Measurements from ENCODE around the gene KHDC3L.
"Not testable (repeated sequence)": the region's sequence is repeated elsewhere in the genome, so short reads cannot be mapped to it uniquely, and the experiment has no call there.

The KHDC3L gene

DNA sequence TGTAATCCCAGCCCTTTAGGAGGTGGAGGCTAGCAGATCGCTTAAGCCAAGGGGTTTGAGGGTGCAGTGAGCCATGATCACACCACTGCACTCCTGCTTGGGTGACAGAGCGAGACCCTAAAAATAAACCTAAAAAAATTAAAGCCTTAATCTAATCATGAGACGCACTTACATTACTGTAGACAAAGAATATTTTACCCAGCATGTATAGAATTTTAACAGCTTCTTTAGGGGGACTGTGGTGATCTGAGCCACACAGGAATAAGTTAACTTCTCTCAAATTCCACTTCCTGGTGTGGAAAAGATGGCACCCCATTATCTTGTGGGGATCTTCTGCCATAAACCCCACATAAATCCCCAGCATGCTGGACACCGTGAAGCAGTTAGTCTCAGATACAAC lies 9.5 kb downstream of the KHDC3L start:
- FAIRE-seq = no peak

DNA sequence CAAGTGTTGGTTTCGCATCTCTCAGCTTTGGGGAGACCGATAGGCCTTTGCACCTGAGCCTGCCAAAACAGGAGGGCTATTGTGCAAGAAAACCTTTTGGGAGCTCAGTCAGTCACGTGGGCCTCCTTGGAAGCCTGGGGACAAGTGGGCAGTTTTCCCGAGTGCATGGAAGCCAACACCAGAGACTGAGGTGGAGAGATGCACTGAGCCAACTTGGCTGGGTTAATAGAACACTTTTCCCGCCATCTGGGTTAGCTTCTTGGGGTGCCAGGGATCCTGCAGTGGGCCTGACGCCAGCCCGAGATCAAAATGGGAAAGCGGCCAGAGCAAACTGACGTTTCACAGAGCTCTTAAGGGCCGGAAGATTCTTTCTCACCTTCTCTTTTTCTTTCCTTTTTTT lies 10.1 kb downstream of the KHDC3L start:
- FAIRE-seq = no peak

DNA sequence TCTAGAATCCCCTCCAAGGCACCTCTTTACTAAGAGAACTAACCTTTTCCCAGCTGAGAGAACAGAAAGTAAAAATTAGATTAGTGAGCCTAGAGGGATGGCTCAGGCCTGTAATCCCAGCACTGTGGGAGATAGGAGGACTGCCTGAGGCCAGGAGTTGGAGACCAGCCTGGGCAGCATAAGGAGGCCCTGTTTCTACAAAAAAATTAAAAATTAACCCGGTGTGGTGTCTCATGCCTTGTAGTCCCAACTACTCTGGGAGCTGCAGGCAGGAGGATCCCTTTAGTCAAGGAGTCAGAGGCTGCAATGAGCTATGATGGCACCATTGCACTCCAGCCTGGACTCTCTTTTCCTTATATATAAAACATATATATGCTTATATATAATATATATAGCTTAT lies 12.8 kb downstream of the KHDC3L start:
- no peak for FAIRE-seq

DNA sequence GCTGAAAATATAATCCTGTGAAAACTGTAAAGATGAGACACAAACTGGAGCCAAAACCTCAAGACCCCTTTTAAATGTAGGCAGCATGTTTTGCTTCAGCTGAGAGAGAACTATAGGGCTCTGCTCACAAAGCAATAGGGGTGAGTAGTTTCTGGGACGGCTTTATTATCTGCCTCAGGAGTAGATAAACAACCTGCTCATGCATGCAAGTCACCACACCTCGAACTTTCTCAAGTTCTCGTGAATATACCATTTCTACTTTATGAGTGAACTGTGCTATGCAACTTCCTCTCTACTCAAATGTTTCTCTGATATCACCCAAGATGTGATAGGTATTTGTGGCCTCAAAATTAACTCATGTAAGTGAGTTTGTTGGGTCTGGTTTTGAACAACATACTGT lies 14.8 kb downstream of the KHDC3L start:
- FAIRE-seq = no peak

DNA sequence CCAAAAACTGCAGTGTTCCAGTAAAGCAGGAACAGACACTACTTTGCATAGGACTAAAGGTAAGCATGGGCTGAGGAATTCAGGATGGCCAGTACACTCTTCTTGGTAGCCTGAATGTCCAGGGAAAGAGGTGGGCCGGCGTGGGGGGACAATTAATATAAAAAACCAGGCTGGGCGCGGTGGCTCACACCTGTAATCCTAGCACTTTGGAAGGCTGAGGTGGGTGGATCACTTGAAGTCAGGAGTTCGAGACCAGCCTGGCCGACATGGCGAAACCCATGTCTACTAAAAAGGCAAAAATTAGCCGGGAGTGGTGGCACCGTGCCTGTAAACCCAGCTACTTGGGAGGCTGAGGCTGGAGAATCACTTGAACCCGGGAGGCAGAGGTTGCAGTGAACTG lies 19.1 kb downstream of the KHDC3L start:
- FAIRE-seq = not testable (repeated sequence)

DNA sequence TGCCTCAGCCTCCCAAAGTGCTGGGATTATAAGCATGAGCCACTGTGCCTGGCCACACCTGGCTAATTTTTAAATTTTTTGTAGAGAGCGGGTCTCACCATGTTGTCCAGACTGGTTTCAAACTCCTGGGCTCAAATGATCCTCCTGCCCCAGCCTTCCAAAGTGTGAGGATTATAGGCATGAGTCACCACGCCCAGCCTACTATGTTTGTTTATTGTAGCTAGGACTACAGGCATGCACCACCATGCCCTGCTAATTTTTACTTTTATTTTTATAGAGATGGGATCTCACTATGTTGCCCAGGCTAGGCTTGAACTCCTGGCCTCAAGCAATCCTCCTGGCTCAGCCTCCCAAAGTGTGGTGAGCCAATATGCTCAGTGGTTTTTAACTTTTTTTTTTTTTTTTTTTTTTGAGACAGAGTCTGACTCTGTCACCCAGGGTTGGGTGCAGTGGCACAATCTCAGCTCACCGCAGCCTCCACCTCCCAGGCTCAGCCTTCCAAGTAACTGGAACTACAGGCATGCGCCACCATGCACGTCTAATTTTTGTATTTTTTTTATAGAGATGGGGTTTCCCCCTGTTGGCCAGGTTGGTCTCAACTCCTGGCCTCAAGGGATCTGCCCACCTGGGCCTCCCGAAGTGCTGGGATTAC lies 20.1 kb downstream of the KHDC3L start:
- no peak for FAIRE-seq

DNA sequence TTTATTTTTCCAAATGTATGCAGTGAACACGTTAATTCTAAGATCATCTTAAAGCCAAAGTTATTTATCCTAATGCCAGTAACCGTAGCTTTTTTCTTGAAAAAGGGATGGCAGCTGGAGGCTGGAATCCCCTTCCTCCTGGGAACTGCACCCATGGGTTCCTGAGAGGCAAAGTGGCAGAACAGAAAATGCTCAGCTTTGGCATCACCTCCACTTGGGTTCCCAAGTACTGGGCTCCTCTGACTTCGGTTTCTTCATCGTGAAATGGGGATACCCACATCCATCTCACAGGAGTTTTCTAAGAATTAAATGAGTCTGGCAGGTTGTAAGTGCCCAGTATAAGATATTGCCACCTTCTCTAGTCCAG lies 26.0 kb downstream of the KHDC3L start:
- no peak for FAIRE-seq

DNA sequence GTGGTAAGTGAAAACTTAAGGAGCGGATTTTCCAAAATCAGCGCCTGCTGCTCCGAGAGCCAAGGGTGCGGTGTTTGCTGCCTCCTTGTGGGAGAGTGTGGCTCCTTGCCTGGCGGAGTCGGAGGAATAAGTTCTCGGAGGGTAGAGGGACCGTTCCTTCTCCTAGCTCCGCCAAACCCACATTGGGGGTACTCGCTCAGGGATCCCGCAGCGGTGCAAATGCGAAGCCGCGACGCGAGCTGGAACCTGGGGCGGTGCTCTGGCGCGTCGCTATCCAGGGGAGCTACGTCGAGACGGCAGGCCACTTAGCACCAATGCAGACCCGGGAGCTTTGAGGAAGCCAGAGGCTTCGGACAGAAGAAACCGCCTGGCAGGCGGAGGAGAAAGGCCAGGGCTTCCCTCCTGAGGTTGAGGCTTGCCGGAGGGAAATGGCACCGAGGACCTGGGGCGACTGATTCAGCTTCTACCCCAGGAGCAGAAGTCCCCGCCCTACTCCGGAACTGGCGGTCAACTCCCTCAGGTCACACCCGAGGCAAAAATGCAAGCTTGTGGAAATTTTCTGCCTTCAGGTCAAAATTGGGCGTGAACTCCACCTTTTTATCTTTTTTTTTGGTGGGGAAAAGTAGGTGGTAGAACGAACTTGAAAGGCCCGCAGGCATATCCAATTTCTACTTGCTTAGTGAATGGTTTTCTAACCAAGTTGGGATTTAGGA lies 26.5 kb downstream of the KHDC3L start:
- FAIRE-seq = no peak

DNA sequence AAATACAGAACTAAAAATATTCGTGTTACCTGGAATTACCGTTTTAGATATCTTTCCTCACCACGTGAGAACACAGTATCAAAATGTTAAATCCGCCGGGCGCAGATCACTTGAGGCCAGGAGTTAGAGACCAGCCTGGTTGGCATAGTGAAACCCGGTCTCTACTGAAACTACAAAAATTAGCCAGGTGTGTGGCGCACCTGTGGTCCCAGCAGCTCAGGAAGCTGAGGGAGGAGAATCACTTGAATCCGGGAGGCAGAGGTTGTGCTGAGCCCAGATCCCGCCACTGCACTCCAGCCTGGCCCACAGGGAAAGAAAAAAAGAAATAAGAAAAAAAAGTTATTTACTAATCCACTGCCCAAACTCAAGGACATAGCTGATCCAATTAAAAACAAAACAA lies 27.4 kb downstream of the KHDC3L start:
- no peak for FAIRE-seq

DNA sequence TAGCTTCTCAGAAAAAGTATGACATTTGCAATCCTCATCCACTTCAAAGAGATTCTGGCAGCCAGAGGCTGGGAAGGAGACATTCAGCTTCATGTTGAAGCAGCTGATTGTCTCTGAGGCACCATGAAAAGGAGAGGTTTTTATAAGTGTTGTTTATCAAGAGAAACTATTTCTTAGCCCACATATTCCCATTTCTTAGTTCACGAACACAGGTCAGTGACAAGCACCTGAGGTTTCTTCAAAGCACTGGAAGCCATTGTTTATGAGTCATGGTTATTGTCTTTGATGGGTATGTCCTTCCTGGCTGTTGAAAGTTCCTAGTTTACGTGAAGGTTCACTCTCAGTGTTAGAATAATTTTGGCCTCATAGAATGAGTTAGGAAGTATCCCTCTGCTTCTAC lies 29.2 kb downstream of the KHDC3L start:
- FAIRE-seq = no peak

DNA sequence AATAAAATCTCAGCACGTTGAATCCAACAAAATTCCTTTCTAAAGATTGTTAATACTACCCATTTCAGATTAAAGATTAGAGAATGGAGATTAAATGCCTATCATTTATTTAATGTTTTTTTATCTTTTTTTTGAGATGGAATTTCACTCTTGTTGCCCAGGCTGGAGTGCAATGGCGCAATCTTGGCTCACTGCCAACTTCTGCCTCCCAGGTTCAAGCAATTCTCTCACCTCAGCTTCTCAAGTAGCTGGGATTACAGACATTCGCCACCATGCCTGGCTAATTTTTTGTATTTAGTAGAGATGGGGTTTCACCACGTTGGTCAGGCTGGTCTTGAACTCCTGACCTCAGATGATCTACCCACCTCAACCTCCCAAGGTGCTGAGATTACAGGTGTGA lies 29.7 kb downstream of the KHDC3L start:
- FAIRE-seq = not testable (repeated sequence)

DNA sequence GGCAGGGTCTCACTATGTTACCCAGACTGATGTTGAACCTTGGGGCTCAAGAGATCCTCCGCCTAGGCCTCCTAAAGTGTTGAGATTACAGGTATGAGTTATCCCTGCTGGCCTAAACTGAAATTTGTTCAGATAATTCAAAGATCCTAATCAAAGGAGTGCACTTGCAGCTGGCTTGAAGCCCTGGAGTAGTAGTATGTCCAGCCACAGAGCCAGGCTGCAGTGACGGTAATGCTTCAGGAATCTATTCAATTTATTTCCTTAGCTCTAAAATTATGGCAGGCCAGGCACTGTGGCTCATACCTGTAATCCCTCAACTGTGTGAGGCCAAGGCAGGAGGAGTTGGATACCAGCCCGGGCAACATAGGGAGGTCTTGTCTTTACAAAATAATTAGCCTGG lies 30.8 kb downstream of the KHDC3L start:
- FAIRE-seq = no peak

DNA sequence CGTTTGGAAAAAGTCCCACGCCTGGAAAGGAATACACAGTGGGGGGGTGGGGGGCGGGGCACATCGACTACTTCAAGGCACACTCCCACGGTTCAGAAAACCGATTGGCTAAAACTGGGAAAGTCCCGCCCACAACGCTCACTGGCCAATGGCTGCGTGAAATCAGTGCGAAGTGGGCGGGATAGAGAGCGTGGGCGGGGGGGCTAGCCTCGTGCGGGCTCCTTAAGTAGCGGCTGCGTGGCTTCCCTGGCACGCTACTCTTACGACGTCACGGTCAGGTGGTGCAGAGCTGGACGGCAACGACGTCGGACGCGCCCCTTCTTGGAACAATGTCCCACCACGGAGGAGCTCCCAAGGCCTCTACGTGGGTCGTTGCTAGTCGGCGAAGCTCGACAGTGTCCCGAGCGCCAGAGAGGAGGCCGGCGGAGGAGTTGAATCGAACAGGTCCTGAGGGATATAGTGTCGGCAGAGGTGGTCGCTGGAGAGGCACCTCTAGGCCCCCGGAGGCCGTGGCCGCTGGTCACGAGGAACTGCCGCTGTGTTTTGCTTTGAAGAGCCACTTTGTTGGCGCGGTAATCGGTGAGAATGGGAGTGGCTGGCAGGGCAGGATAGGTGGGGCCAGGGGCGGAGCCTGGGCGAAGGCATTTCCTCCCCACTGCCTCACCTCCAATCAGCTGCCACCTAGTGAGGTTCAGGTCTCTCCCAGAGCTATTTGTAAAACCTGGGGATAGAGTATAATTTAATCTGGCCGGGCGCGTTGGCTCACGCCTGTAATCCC lies 32.3 kb downstream of the KHDC3L start, which contains the start of gene DDX43:
Gene DDX43 (plus strand): TSS at position 252 of the 778 bp plus-strand sequence. CDS start 78 bp downstream, at position 330.
- FAIRE-seq = no peak

DNA sequence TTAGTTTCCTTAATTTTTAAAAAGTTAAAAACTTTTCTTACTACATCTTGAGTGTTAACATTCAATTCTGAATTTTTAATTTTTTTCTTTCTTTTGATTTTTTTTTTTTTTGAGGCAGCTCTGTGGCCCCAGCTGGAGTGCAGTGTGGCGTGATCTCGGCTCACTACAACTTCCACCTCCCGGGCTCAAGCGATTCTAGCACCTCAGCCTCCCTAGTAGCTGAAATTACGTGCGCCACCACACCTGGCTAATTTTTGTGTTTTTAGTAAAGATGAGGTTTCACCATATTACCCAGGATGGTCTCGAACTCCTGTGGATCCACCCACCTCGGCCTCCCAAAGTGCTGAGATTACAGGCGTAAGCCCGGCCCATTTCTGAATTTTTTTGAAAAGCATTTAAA lies 33.4 kb downstream of the KHDC3L start:
- no peak for FAIRE-seq

DNA sequence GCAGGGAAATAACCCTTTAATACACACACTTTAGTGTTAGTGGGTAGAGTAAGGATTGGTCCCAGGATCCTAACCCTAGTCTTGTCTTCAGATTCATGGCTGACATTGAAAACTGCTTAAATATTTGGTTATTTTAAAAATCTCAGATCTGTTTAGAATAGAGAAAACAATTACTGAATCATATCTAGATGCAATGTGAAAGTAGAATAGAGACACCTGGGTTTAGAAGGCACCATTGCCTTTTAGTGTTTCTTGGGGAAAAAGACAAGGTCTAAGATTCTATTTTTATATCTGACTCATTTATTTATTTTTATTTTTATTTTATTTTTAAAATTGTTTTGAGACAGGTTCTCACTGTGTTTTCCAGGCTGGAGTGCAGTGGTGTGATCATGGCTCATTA lies 38.2 kb downstream of the KHDC3L start:
- FAIRE-seq = no peak

DNA sequence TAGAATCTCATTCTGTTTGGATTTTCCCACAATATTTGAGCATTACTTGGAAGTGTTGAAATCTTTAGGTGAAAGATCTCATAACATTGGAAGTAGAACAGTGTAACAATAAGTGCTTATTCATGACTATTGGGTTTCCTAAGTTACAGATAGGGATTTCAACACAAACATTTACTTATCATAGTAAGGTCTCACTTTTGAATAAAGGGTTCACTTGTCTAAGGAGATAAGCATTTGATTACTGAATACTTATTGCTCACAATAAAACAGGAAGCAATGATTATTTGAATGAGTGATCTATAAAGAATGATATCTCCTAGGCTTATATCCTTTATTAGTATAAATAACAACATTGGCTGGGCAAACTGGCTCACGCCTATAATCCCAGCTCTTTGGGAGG lies 46.9 kb downstream of the KHDC3L start:
- FAIRE-seq = no peak

DNA sequence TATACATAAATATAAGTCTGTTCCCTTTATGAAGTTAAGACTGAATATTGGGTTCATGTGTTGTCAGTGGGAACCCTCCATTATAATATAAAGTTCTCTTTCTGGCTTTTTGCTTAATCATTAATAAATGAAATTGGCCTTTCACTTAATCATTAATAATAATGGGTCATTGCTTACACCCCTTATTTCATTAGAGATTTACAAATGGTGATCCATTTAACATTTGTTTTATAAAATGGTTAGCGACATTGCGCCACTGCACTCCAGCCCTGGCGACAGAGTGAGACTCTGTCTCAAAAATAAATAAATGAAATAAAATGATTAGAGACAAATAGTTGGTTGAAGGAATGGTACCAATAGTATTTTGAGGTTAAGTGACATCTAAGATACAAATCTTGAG lies 50.6 kb downstream of the KHDC3L start:
- no peak for FAIRE-seq
